Trophoblast cell (in vitro differentiated cells and primary cell): ENCODE data around the gene TMIGD1.

Source experiments
- DNase-seq, 2 donors: peaks; one replicate each; pipeline ENCODE4 v3.0.0-alpha.2; 2016
- H2AFZ ChIP-seq: 2 replicates; pipeline ENCODE4 v1.6.1; 2013; ENCODE audit warnings: low read length, moderate library complexity, mild to moderate bottlenecking; ENCODE audit not compliant: insufficient read depth, poor library complexity
- H2AK5ac ChIP-seq: 2 replicates; pipeline ENCODE4 v1.6.1; 2013; ENCODE audit warnings: mild to moderate bottlenecking, low read length
- H2BK120ac ChIP-seq: 2 replicates; pipeline ENCODE4 v1.6.1; 2013; ENCODE audit warnings: low read length, mild to moderate bottlenecking, moderate library complexity; ENCODE audit not compliant: insufficient read depth, poor library complexity
- H2BK12ac ChIP-seq: 2 replicates; pipeline ENCODE4 v1.6.1; 2013; ENCODE audit warnings: mild to moderate bottlenecking, low read length, moderate library complexity
- H2BK5ac ChIP-seq: 2 replicates; pipeline ENCODE4 v1.6.1; 2013; ENCODE audit warnings: low read length, low read depth, moderate library complexity, mild to moderate bottlenecking; ENCODE audit not compliant: poor library complexity
- H3K14ac ChIP-seq: 2 replicates; pipeline ENCODE4 v1.6.1; 2013; ENCODE audit warnings: mild to moderate bottlenecking, low read length
- H3K18ac ChIP-seq: 2 replicates; pipeline ENCODE4 v1.6.1; 2013; ENCODE audit warnings: mild to moderate bottlenecking, low read length
- H3K23ac ChIP-seq: 2 replicates; pipeline ENCODE4 v1.6.1; 2013; ENCODE audit warnings: low read length
- H3K27ac ChIP-seq: 2 replicates; pipeline ENCODE4 v1.5.1; 2013; ENCODE audit warnings: low read depth, mild to moderate bottlenecking, inconsistent platforms, low read length, moderate library complexity
- H3K27me3 ChIP-seq: 2 replicates; pipeline ENCODE4 v1.6.1; 2013; ENCODE audit warnings: inconsistent platforms, mild to moderate bottlenecking, low read length, moderate library complexity; ENCODE audit not compliant: insufficient read depth
- H3K36me3 ChIP-seq, 2 experiments: 1 replicate in 1 of 2; 2 replicates in 1 of 2; pipeline ENCODE4 v1.6.1; 2013; ENCODE audit warnings: low read length in 2 of 2, mild to moderate bottlenecking in 2 of 2, moderate library complexity in 1 of 2; ENCODE audit not compliant: insufficient read depth in 2 of 2, control insufficient read depth in 1 of 2
- H3K4ac ChIP-seq: 2 replicates; pipeline ENCODE4 v1.6.1; 2013; ENCODE audit warnings: low read depth, mild to moderate bottlenecking, low read length, moderate library complexity
- H3K4me1 ChIP-seq, 2 experiments: 1 replicate in 1 of 2; 2 replicates in 1 of 2; pipeline ENCODE4 v1.6.1; 2013; ENCODE audit warnings: low read length in 2 of 2, mild to moderate bottlenecking in 2 of 2, moderate library complexity in 1 of 2; ENCODE audit not compliant: insufficient read depth in 2 of 2, control insufficient read depth in 1 of 2
- H3K4me2 ChIP-seq: 2 replicates; pipeline ENCODE4 v1.6.1; 2013; ENCODE audit warnings: inconsistent platforms, mild to moderate bottlenecking, low read length, moderate library complexity
- H3K4me3 ChIP-seq: 2 replicates; pipeline ENCODE4 v1.5.1; 2013; ENCODE audit warnings: mild to moderate bottlenecking, low read depth, low read length, inconsistent platforms
- H3K79me1 ChIP-seq: one replicate; pipeline ENCODE4 v1.6.1; 2013; ENCODE audit warnings: low read length
- H3K79me2 ChIP-seq: 2 replicates; pipeline ENCODE4 v1.6.1; 2013; ENCODE audit warnings: low read length, mild to moderate bottlenecking; ENCODE audit not compliant: control insufficient read depth, insufficient read depth, poor library complexity
- H3K9ac ChIP-seq: 2 replicates; pipeline ENCODE4 v1.6.1; 2013; ENCODE audit warnings: mild to moderate bottlenecking, low read length
- H3K9me3 ChIP-seq: 2 replicates; pipeline ENCODE4 v1.6.1; 2013; ENCODE audit warnings: low read depth, mild to moderate bottlenecking, control low read depth, inconsistent platforms, low read length; ENCODE audit not compliant: insufficient read depth
- H4K12ac ChIP-seq: 2 replicates; pipeline ENCODE4 v1.6.1; 2013; ENCODE audit warnings: low read depth, mild to moderate bottlenecking, low read length, moderate library complexity
- H4K8ac ChIP-seq: 2 replicates; pipeline ENCODE4 v1.6.1; 2013; ENCODE audit warnings: low read depth, mild to moderate bottlenecking, low read length, moderate library complexity
- H4K91ac ChIP-seq: one replicate; pipeline ENCODE4 v1.6.1; 2013; ENCODE audit warnings: low read depth, mild to moderate bottlenecking, low read length, moderate library complexity
- WGBS: extraction: QIAGEN DNeasy Blood & Tissue Kit; methylation state at CpG from one replicate; pipeline ENCODE4 v1.1.7; 2013; ENCODE audit warnings: missing lambda C conversion rate; ENCODE audit not compliant: insufficient read length, insufficient coverage; ENCODE audit errors: extremely low coverage; 5-methylcytosine and 5-hydroxymethylcytosine counted together

TMIGD1 gene

GRCh38 chr17:30304778-30305177 is 29.1 kb downstream of the TMIGD1 start:
- Histone ChIP-seq H3K4me1 (peaks cover 0 to 2% of the 10 kb centered on the region in 2 experiments), H3K9ac (no peak overlapping the region), H2BK5ac (no peak overlapping the region), H3K14ac (no peak overlapping the region), H2BK12ac (no peak overlapping the region), H4K12ac (no peak overlapping the region), H3K4me2 (no peak overlapping the region), H3K79me1 (no peaks in the 10 kb centered on the region), H3K9me3 (no peaks in the 10 kb centered on the region), H2AK5ac (no peak overlapping the region), H4K91ac (no peak overlapping the region), H3K36me3 (no peaks in the 10 kb centered on the region), H3K23ac (no peak overlapping the region), H3K4ac (no peak overlapping the region), H3K27ac (no peak overlapping the region), H4K8ac (no peak overlapping the region), H3K27me3 (no peaks in the 10 kb centered on the region), H3K18ac (no peak overlapping the region), H3K4me3 (no peak overlapping the region), H2AFZ (no peak overlapping the region), H3K79me2 (no peaks in the 10 kb centered on the region), H2BK120ac (no peak overlapping the region)
- no CpG with 5 or more reads among the region's 3 CpGs for WGBS
- DNase-seq = no peak

GRCh38 chr17:30302241-30302640 is 31.6 kb downstream of the TMIGD1 start:
- no CpG with 5 or more reads among the region's 3 CpGs for WGBS
- no peak overlapping the region for H3K27ac ChIP-seq
- H4K91ac ChIP-seq = no peak overlapping the region
- no peak overlapping the region for H2BK120ac ChIP-seq
- H3K9me3 ChIP-seq = no peaks in the 10 kb centered on the region
- H4K12ac ChIP-seq = no peak overlapping the region
- no peaks in the 10 kb centered on the region for H3K79me2 ChIP-seq
- H3K4me3 ChIP-seq = no peak overlapping the region
- H3K4ac ChIP-seq = no peak overlapping the region
- H2AFZ ChIP-seq = no peak overlapping the region
- H4K8ac ChIP-seq = no peak overlapping the region
- no peak overlapping the region for H2AK5ac ChIP-seq
- H2BK12ac ChIP-seq = no peak overlapping the region
- H3K4me2 ChIP-seq = no peak overlapping the region
- no peak overlapping the region for H3K23ac ChIP-seq
- H3K9ac ChIP-seq = no peak overlapping the region
- no peaks in the 10 kb centered on the region for H3K36me3 ChIP-seq
- no peaks in the 10 kb centered on the region for H3K4me1 ChIP-seq
- H3K18ac ChIP-seq = no peak overlapping the region
- H3K14ac ChIP-seq = no peak overlapping the region
- no peaks in the 10 kb centered on the region for H3K79me1 ChIP-seq
- no peak overlapping the region for H2BK5ac ChIP-seq
- DNase-seq = peak; percentile 42 to 76
- H3K27me3 ChIP-seq = no peaks in the 10 kb centered on the region

GRCh38 chr17:30300818-30301217 is 33.0 kb downstream of the TMIGD1 start:
- Histone ChIP-seq H3K9ac (no peak overlapping the region), H3K4ac (no peak overlapping the region), H3K23ac (no peak overlapping the region), H4K91ac (no peak overlapping the region), H4K12ac (no peak overlapping the region), H3K18ac (no peak overlapping the region), H3K9me3 (no peaks in the 10 kb centered on the region), H2AK5ac (no peak overlapping the region), H3K36me3 (no peaks in the 10 kb centered on the region), H2AFZ (no peak overlapping the region), H3K14ac (no peak overlapping the region), H4K8ac (no peak overlapping the region), H3K27me3 (no peaks in the 10 kb centered on the region), H3K79me2 (no peaks in the 10 kb centered on the region), H3K4me2 (no peak overlapping the region), H3K4me1 (no peaks in the 10 kb centered on the region), H2BK120ac (no peak overlapping the region), H2BK12ac (no peak overlapping the region), H3K27ac (no peak overlapping the region), H2BK5ac (no peak overlapping the region), H3K79me1 (no peaks in the 10 kb centered on the region), H3K4me3 (no peak overlapping the region)
- no peak for DNase-seq

- Histone ChIP-seq H2AFZ (no peak overlapping the region), H2BK120ac (no peak overlapping the region), H4K91ac (no peak overlapping the region), H3K9me3 (no peaks in the 10 kb centered on the region), H3K27ac (no peak overlapping the region), H2AK5ac (no peak overlapping the region), H3K36me3 (no peaks in the 10 kb centered on the region), H3K9ac (no peak overlapping the region), H3K18ac (no peak overlapping the region), H3K23ac (no peak overlapping the region), H3K27me3 (no peaks in the 10 kb centered on the region), H3K4me3 (no peak overlapping the region), H3K79me2 (no peaks in the 10 kb centered on the region), H3K79me1 (no peaks in the 10 kb centered on the region), H3K4ac (no peak overlapping the region), H4K12ac (no peak overlapping the region), H4K8ac (no peak overlapping the region), H3K4me2 (no peak overlapping the region), H2BK12ac (no peak overlapping the region), H3K14ac (no peak overlapping the region), H2BK5ac (no peak overlapping the region), H3K4me1 (no peaks in the 10 kb centered on the region)
- WGBS = no CpG with 5 or more reads among the region's 1 CpG
- no peak for DNase-seq
Measured at GRCh38 chr17:30299000-30299399, 34.9 kb downstream of the TMIGD1 start.
